Esophagus (tissue), 2 donors: Measurements from ENCODE around the gene MAMDC4. TPM values are rescaled to one million over a fixed set of nuclear protein-coding genes. Genes with fewer than 3 reads are reported as not detected.

Experiments used
- H3K27ac ChIP-seq, 2 donors: one replicate each; pipeline ENCODE4 v1.5.1; 2013; ENCODE audit warnings: low read depth in 2 of 2, mild to moderate bottlenecking in 2 of 2, inconsistent platforms in 1 of 2, low read length in 1 of 2, moderate library complexity in 1 of 2
- H3K27me3 ChIP-seq, 2 donors: one replicate each; pipeline ENCODE4 v1.6.1; 2013; ENCODE audit warnings: low read length in 2 of 2, control low read depth in 1 of 2, mild to moderate bottlenecking in 1 of 2; ENCODE audit not compliant: insufficient read depth in 2 of 2, control insufficient read depth in 1 of 2
- H3K36me3 ChIP-seq, 2 donors: one replicate each; pipeline ENCODE4 v1.6.1; 2013; ENCODE audit warnings: low read length in 1 of 2; ENCODE audit not compliant: control insufficient read depth in 2 of 2, insufficient read depth in 2 of 2
- H3K4me1 ChIP-seq, 2 donors: one replicate each; pipeline ENCODE4 v1.6.1; 2013; ENCODE audit warnings: low read length in 1 of 2; ENCODE audit not compliant: control insufficient read depth in 2 of 2, insufficient read depth in 2 of 2
- H3K4me3 ChIP-seq, 2 donors: one replicate each; pipeline ENCODE4 v1.5.1; 2013; ENCODE audit warnings: low read length in 2 of 2, mild to moderate bottlenecking in 2 of 2, low read depth in 1 of 2, moderate library complexity in 1 of 2
- H3K9me3 ChIP-seq, 2 donors: one replicate each; pipeline ENCODE4 v1.6.1; 2013; ENCODE audit warnings: mild to moderate bottlenecking in 2 of 2, low read depth in 1 of 2, low read length in 1 of 2, moderate library complexity in 1 of 2; ENCODE audit not compliant: control insufficient read depth in 2 of 2, insufficient read depth in 1 of 2
- WGBS, 2 donors: extraction: QIAGEN DNeasy Blood & Tissue Kit; methylation state at CpG; one replicate each; pipeline ENCODE4 v1.1.7; 2013; 5-methylcytosine and 5-hydroxymethylcytosine counted together
- polyA plus RNA-seq, 2 donors: library from polyadenylated mRNA; stranded (reverse); fragments of 200-250 nt; gene quantifications; one replicate each; pipeline ENCODE4 v1.2.3, GENCODE V29; 2013
- donor health status: healthy with polysubstance abuse.
- donor health status: Bipolar disorder and iron deficiency.

The MAMDC4 gene
- polyA plus RNA-seq, 2 donors, result 3.9 to 11.5 TPM

DNA sequence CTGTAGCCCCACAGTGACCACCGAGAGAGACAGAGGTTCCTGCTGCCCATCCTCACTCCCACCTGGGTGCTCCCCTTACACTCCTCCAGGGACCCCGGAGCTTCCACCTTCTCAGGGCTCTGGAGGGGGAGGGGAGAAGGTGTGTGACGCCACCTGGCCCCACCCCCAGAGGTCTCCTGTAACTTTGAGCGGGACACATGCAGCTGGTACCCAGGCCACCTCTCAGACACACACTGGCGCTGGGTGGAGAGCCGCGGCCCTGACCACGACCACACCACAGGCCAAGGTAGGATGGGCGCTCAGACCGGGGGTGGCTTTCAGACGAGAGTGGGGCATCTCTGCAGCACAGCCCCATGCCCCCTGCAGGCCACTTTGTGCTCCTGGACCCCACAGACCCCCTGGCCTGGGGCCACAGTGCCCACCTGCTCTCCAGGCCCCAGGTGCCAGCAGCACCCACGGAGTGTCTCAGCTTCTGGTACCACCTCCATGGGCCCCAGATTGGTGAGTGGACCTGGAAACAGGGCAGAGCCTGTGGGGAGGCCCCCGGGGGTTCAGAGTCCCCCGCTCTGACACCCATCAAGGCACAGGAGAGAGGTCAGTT, 4.5 kb downstream of the MAMDC4 start:
- peaks cover 8 to 13% of the 10 kb centered on the region in 2 donors for H3K36me3 ChIP-seq
- H3K4me1 ChIP-seq, result peaks cover 10 to 31% of the 10 kb centered on the region in 2 donors
- H3K27ac ChIP-seq, result no peak overlapping the region
- H3K27me3 ChIP-seq, result no peaks in the 10 kb centered on the region
- 78 to 79% methylated on average over 14 of the region's 14 CpGs for WGBS, 2 donors
- no peaks in the 10 kb centered on the region for H3K9me3 ChIP-seq
- no peak overlapping the region for H3K4me3 ChIP-seq

DNA sequence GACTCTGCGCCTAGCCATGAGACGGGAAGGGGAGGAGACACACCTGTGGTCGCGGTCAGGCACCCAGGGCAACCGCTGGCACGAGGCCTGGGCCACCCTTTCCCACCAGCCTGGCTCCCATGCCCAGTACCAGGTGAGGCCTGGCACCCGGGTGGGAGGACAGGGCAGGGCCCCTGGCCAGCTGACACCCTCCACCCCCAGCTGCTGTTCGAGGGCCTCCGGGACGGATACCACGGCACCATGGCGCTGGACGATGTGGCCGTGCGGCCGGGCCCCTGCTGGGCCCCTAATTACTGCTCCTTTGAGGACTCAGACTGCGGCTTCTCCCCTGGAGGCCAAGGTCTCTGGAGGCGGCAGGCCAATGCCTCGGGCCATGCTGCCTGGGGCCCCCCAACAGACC, 5.0 kb downstream of the MAMDC4 start:
- WGBS, 2 donors, result 80 to 86% methylated on average over 19 of the region's 19 CpGs
- Histone ChIP-seq H3K27me3 (no peaks in the 10 kb centered on the region), H3K4me1 (peaks cover 10 to 31% of the 10 kb centered on the region in 2 donors), H3K9me3 (no peaks in the 10 kb centered on the region), H3K27ac (no peak overlapping the region), H3K4me3 (no peak overlapping the region), H3K36me3 (peaks cover 8 to 18% of the 10 kb centered on the region in 2 donors)

DNA sequence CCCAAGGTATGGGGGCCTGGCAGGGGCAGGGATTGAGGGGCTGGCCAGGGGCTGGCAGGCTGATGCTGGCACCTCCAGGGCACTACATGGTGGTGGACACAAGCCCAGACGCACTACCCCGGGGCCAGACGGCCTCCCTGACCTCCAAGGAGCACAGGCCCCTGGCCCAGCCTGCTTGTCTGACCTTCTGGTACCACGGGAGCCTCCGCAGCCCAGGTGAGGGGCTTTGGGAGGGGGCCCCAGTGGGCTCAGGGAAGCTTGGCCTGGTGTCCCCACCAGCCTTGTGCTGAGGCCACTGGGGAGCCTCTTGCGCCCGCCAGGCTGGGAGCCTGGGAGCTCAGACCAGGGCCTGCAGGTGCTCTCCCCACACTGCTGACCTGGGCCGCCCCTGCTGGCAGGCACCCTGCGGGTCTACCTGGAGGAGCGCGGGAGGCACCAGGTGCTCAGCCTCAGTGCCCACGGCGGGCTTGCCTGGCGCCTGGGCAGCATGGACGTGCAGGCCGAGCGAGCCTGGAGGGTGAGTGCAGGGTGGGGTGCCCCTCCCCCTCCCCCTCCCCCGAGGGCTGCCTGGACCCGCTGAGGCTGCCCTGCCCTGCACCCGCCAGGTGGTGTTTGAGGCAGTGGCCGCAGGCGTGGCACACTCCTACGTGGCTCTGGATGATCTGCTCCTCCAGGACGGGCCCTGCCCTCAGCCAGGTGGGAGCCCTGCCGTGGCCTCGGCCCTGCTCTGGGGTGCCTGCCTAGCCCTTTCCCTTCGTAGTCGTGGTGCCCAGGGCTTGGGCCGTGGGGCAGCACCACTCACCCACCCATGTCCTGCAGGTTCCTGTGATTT, 5.7 kb downstream of the MAMDC4 start:
- Histone ChIP-seq H3K27me3 (no peaks in the 10 kb centered on the region), H3K4me3 (no peak overlapping the region), H3K4me1 (peaks cover 10 to 31% of the 10 kb centered on the region in 2 donors), H3K9me3 (no peaks in the 10 kb centered on the region), H3K27ac (peak overlapping the region; percentile 10 to 16), H3K36me3 (peaks cover 14 to 24% of the 10 kb centered on the region in 2 donors)
- 58 to 59% methylated on average over 16 to 29 of the region's 29 CpGs for WGBS, 2 donors

DNA sequence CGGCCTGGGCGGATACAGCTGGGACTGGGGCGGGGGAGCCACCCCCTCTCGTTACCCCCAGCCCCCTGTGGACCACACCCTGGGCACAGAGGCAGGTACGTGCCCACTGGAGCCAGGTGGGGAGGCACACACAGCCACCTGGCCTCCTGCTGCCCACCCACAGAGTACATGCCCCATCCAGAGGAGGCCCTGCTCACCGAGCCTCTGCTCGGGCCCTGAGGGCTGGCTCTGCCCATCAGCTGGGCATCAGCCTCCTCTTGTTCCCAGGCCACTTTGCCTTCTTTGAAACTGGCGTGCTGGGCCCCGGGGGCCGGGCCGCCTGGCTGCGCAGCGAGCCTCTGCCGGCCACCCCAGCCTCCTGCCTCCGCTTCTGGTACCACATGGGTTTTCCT, 6.3 kb downstream of the MAMDC4 start:
- peaks cover 10 to 31% of the 10 kb centered on the region in 2 donors for H3K4me1 ChIP-seq
- 70 to 76% methylated on average over 15 of the region's 15 CpGs for WGBS, 2 donors
- H3K36me3 ChIP-seq, result peaks cover 16 to 31% of the 10 kb centered on the region in 2 donors
- H3K4me3 ChIP-seq, result no peak overlapping the region
- H3K9me3 ChIP-seq, result no peaks in the 10 kb centered on the region
- peak overlapping the region; percentile 10 to 75 for H3K27ac ChIP-seq
- H3K27me3 ChIP-seq, result no peaks in the 10 kb centered on the region

DNA sequence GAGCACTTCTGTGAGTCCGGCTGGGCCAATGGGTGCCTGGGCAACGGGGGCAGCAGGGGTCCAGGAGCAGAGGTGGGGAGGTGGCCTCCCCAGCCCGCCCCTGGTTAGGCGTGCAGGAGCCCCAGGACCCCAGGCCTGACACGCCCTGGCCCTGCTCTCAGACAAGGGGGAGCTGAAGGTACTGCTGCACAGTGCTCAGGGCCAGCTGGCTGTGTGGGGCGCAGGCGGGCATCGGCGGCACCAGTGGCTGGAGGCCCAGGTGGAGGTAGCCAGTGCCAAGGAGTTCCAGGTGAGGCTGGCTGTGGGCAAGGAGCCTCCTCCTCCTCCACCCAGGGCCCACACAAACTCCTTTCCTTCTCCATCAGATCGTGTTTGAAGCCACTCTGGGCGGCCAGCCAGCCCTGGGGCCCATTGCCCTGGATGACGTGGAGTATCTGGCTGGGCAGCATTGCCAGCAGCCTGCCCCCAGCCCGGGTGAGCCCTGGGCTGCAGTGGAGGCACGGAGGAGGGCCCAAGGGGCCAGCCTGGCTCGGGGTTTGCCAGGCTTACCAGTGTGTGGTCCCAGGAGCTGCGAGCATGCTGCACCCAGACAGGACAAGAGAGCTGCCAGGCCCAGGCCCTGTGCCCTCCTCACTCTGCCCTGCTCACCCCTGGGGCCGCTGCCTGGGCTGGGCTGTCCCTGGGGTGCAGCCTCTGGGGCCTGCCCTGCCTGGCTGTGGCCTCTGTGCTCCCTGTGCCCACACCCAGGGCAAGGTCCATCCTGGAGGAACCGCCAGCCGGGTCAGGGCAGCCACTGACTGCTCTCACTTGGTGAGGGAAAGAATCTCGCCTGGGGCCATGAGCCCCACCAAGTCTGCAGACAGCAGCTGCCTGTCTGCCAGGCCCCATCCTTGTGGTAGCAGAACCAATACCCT, 7.0 kb downstream of the MAMDC4 start:
- H3K9me3 ChIP-seq, result no peaks in the 10 kb centered on the region
- H3K36me3 ChIP-seq, result peaks cover 16 to 35% of the 10 kb centered on the region in 2 donors
- H3K4me1 ChIP-seq, result peaks cover 10 to 29% of the 10 kb centered on the region in 2 donors
- peak overlapping the region in 1 of 2 donors; percentile 75 for H3K27ac ChIP-seq
- H3K27me3 ChIP-seq, result no peaks in the 10 kb centered on the region
- 41 to 44% methylated on average over 18 to 20 of the region's 20 CpGs for WGBS, 2 donors
- no peak overlapping the region for H3K4me3 ChIP-seq

DNA sequence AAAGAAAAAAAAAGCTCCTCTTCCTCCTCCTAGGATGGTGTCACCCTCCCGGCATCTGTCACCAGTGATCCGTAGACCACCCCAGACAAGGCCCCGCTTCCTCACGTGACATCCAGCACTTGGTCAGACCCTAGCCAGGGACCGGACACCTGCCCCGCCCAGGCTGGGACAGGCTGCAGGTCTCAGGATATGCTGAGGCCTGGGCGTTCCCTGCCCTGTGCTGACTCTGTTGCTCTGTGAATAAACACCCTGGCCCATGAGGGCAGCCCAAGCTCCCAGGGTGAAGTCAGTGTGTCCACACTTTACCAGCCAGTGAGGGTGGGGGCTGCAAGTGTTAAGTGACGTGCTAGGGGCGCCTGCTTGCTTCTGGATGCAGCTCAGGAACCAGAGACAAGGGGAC, 8.4 kb downstream of the MAMDC4 start:
- Histone ChIP-seq H3K4me1 (peaks cover 10 to 32% of the 10 kb centered on the region in 2 donors), H3K36me3 (peaks cover 16 to 35% of the 10 kb centered on the region in 2 donors), H3K27ac (no peak overlapping the region), H3K9me3 (no peaks in the 10 kb centered on the region), H3K27me3 (no peaks in the 10 kb centered on the region), H3K4me3 (no peak overlapping the region)
- WGBS, 2 donors, result 87 to 88% methylated on average over 9 of the region's 9 CpGs

DNA sequence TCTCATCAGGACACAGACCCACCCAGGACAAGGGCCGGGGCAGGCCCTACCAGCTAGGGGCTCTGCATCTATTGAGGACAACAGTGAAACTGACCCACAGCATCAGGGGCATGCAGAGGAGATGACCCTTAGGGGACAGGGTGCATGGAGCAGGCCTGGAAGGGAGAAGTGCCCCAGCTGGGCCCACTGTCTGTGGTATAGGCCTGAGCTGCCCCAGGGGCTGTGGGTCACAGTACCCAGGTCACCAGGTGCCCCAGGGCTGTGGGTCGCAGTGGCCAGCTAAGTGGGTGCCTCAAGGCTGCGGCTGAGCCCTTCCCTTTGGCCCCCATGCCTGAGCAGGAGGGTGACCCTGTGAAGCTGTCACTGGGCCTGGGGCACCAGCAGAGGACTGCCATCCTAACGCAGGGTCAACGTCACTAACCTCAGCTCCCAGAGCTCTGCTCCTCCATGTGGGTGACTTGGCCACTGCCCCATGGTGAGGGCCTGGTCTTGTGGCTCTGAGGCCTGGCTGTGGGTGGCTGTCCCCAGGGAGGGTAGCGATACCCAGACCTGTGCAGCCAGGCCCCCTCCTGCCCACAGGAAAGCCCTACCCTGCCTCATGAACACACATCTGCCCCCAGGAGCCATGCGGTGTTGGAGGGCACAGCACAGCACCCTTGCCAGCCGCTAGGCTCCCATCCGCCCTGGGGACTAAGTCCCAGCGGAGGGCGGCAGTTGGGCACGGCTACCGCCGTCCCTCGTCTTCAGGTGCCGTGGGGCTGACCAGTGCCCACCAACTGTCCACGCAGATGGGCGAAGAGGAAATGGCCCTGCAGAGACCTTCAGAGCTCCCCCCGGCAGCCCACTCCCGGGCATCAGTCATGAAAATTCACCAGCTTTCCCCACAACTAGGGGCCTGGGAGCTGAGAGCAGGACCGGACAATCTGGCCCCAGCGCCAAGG, 9.1 kb downstream of the MAMDC4 start:
- no peak overlapping the region for H3K4me3 ChIP-seq
- 90 to 91% methylated on average over 22 of the region's 22 CpGs for WGBS, 2 donors
- H3K27me3 ChIP-seq, result no peaks in the 10 kb centered on the region
- peaks cover 10 to 32% of the 10 kb centered on the region in 2 donors for H3K4me1 ChIP-seq
- no peak overlapping the region for H3K27ac ChIP-seq
- peaks cover 16 to 35% of the 10 kb centered on the region in 2 donors for H3K36me3 ChIP-seq
- no peaks in the 10 kb centered on the region for H3K9me3 ChIP-seq

DNA sequence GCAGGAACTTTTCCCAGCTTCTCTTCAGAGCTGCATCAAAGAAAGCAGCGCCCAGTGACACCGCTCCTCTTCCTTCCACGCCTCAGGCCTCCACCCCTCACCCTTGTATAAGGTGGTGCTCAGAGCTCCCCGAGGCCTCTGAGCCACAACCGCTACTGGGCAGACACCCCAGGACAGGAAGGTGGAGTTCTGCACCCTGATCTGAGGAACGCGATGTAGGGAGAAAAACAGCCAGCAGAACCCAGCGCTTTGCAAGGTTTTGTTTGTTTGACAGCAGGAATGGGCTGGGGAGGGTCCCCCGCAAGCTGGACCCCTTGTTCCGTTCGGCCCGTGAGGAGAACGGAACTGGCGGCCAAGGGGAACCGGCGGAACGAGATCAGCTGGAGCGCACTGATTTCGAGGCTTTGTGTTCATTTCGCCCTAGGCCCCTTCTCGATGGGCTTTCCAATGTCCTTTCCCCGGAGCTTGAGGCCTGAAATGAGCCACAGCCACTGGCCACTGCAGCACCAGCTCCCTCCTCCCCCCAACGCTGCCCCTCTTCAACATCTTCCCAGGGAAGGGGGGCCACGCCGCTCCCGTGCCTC, 9.8 kb downstream of the MAMDC4 start:
- H3K4me1 ChIP-seq, result peaks cover 10 to 32% of the 10 kb centered on the region in 2 donors
- H3K27ac ChIP-seq, result no peak overlapping the region
- no peaks in the 10 kb centered on the region for H3K27me3 ChIP-seq
- H3K4me3 ChIP-seq, result no peak overlapping the region
- peaks cover 16 to 33% of the 10 kb centered on the region in 2 donors for H3K36me3 ChIP-seq
- 85% methylated on average over 26 of the region's 26 CpGs for WGBS, 2 donors
- H3K9me3 ChIP-seq, result no peaks in the 10 kb centered on the region
